Natural killer cell (primary cell): ENCODE data around the gene KRT37. TPM values are rescaled to one million over a fixed set of nuclear protein-coding genes. Genes with fewer than 3 reads are reported as not detected.

ENCODE experiments used
- ATAC-seq, 3 donors: fragments of 150-1000 bp in 2 of 3; fragments of 200-7000 bp in 1 of 3; cut with Tn5 transposase; 1 replicate in 1 of 3; 2 replicates in 2 of 3; pipeline ENCODE4 v1.10.0; 2021; ENCODE audit warnings: mild to moderate bottlenecking in 2 of 3, moderate library complexity in 2 of 3
- DNase-seq, 2 donors: peaks; one replicate each; pipeline versions ENCODE4 v3.0.0 to v3.0.0-alpha.2; 2013 to 2021; ENCODE audit warnings: mixed read lengths in 1 of 2
- H3K27ac ChIP-seq: one replicate; pipeline ENCODE4 v1.5.1; 2013; ENCODE audit warnings: mild to moderate bottlenecking, low read length
- H3K27me3 ChIP-seq: one replicate; pipeline ENCODE4 v1.6.1; 2013; ENCODE audit warnings: low read length; ENCODE audit not compliant: control insufficient read depth, insufficient read depth
- H3K36me3 ChIP-seq: one replicate; pipeline ENCODE4 v1.6.1; 2013; ENCODE audit warnings: low read length; ENCODE audit not compliant: control insufficient read depth, insufficient read depth
- H3K4me1 ChIP-seq: one replicate; pipeline ENCODE4 v1.6.1; 2013; ENCODE audit warnings: low read length; ENCODE audit not compliant: control insufficient read depth, insufficient read depth
- H3K4me3 ChIP-seq: one replicate; pipeline ENCODE4 v1.5.1; 2013; ENCODE audit warnings: low read length
- H3K9me3 ChIP-seq: one replicate; pipeline ENCODE4 v1.6.1; 2013; ENCODE audit warnings: low read length; ENCODE audit not compliant: control insufficient read depth, insufficient read depth
- H3K27ac Mint-ChIP-seq, 2 donors: one replicate each; pipeline ENCODE4 v1.8.0; 2022; ENCODE audit warnings: mild to moderate bottlenecking in 2 of 2, mixed read lengths in 2 of 2, moderate library complexity in 1 of 2
- H3K27me3 Mint-ChIP-seq, 2 donors: one replicate each; pipeline ENCODE4 v1.8.0; 2022; ENCODE audit warnings: low read depth in 2 of 2, mixed read lengths in 2 of 2
- H3K36me3 Mint-ChIP-seq: one replicate; pipeline ENCODE4 v1.8.0; 2022; ENCODE audit warnings: mixed read lengths
- H3K4me1 Mint-ChIP-seq, 2 donors: one replicate each; pipeline ENCODE4 v1.8.0; 2022; ENCODE audit warnings: mixed read lengths in 2 of 2
- H3K4me3 Mint-ChIP-seq: one replicate; pipeline ENCODE4 v1.8.0; 2022; ENCODE audit warnings: mild to moderate bottlenecking, moderate library complexity, mixed read lengths
- H3K9me3 Mint-ChIP-seq, 2 donors: one replicate each; pipeline ENCODE4 v1.8.0; 2022; ENCODE audit warnings: mixed read lengths in 2 of 2
- WGBS: methylation state at CpG from one replicate; pipeline ENCODE4 v1.1.7; 2013; ENCODE audit warnings: missing lambda C conversion rate; ENCODE audit not compliant: insufficient coverage; 5-methylcytosine and 5-hydroxymethylcytosine counted together
- intact Hi-C: fragments of 100-400 bp; cut with micrococcal nuclease; formaldehyde crosslinking; loops from one replicate; pipeline ENCODE4 v1.14.2; 2022
- total RNA-seq, 4 donors: library from RNA; stranded (reverse); fragments of 120-200 nt in 1 of 4; gene quantifications; one replicate each; pipeline versions ENCODE4 v1.2.3 to v1.2.4, GENCODE V29; 2013 to 2022
- TF ChIP-seq, protein P1 (sequence below): fragments of 200-600 bp; IDR thresholded peaks from one replicate; pipeline ENCODE4 v1.8.0; 2022; ENCODE audit warnings: antibody characterized with exemption

The KRT37 gene
- total RNA-seq, 3 donors from 2014 or later (not counting 1 experiment from before 2014, with no cell fraction given), result not detected

DNA sequence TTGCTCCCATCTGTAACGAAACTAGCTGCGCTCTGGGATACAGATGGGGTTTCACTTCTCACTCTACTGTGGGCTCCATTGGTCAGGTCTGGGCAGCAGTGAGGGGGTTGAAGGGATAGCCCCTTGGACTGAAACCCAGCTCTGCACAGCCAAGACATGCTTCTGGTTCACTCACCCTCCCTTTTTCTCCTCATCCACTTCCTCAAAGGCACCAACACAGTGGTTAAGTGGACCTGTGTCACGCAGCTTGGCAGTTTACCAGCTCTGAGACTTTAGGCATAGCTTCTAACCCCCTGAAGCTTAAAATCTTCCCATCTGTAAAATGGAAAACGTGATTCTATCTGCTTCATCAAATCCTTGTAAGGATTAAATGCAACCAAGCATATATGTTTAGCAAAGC, 27.9 kb upstream of the KRT37 start:
- TF ChIP-seq, protein P1, sequence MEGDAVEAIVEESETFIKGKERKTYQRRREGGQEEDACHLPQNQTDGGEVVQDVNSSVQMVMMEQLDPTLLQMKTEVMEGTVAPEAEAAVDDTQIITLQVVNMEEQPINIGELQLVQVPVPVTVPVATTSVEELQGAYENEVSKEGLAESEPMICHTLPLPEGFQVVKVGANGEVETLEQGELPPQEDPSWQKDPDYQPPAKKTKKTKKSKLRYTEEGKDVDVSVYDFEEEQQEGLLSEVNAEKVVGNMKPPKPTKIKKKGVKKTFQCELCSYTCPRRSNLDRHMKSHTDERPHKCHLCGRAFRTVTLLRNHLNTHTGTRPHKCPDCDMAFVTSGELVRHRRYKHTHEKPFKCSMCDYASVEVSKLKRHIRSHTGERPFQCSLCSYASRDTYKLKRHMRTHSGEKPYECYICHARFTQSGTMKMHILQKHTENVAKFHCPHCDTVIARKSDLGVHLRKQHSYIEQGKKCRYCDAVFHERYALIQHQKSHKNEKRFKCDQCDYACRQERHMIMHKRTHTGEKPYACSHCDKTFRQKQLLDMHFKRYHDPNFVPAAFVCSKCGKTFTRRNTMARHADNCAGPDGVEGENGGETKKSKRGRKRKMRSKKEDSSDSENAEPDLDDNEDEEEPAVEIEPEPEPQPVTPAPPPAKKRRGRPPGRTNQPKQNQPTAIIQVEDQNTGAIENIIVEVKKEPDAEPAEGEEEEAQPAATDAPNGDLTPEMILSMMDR, result no peak
- 39% methylated on average over 4 of the region's 4 CpGs for WGBS

DNA sequence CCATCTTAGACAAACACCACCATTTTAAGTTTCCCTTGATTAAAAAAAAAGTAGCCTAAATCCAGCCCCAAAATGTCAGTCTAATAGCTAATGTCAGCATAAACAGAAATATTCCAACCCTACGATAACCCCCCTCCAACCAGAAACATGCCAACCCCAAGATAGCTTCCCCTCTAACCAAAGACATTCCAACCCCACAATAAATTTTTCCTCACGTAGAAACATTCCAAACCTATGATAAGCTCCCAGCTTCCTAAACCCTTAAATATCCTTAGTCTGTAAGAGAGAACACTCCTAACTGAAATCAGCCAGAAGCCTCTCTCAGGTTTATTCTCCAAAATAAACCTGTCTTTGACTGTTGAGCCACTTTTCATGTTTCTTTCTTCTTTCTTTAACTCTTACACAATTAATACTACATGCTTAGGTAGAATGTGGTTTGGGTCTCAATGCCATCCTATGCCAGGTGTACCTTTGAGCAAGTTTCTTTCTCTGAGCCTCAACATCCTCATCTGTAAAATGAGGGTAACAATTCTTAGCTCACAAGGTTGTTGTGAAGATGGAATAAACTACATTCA, 26.9 kb upstream of the KRT37 start:
- no peaks in the 10 kb centered on the region for H3K36me3 ChIP-seq
- TF ChIP-seq, protein P1, result no peak
- Mint-ChIP-seq H3K4me3 (no peak overlapping the region), H3K27ac (no peak overlapping the region), H3K9me3 (no peaks in the 10 kb centered on the region), H3K4me1 (no peaks in the 10 kb centered on the region), H3K36me3 (no peaks in the 10 kb centered on the region), H3K27me3 (peaks cover 19 to 53% of the 10 kb centered on the region in 2 donors)
- DNase-seq (no peak), ATAC-seq (no peak)
- no peaks in the 10 kb centered on the region for H3K27me3 ChIP-seq
- no peak overlapping the region for H3K4me3 ChIP-seq
- 94% methylated on average over 2 of the region's 2 CpGs for WGBS
- H3K4me1 ChIP-seq, result no peaks in the 10 kb centered on the region
- intact Hi-C loops, result no loop called here
- no peak overlapping the region for H3K27ac ChIP-seq
- no peaks in the 10 kb centered on the region for H3K9me3 ChIP-seq

More for the DNA sequence above, 27.9 kb upstream of the KRT37 start:
- Mint-ChIP-seq H3K36me3 (no peaks in the 10 kb centered on the region), H3K4me3 (no peak overlapping the region), H3K27me3 (peaks cover 19 to 53% of the 10 kb centered on the region in 2 donors), H3K9me3 (no peaks in the 10 kb centered on the region), H3K4me1 (no peaks in the 10 kb centered on the region), H3K27ac (no peak overlapping the region)
- Histone ChIP-seq H3K36me3 (no peaks in the 10 kb centered on the region), H3K27ac (no peak overlapping the region), H3K4me1 (no peaks in the 10 kb centered on the region), H3K27me3 (no peaks in the 10 kb centered on the region), H3K4me3 (no peak overlapping the region), H3K9me3 (no peaks in the 10 kb centered on the region)
- ATAC-seq (no peak), DNase-seq (no peak)
- intact Hi-C loops, result no loop called here

DNA sequence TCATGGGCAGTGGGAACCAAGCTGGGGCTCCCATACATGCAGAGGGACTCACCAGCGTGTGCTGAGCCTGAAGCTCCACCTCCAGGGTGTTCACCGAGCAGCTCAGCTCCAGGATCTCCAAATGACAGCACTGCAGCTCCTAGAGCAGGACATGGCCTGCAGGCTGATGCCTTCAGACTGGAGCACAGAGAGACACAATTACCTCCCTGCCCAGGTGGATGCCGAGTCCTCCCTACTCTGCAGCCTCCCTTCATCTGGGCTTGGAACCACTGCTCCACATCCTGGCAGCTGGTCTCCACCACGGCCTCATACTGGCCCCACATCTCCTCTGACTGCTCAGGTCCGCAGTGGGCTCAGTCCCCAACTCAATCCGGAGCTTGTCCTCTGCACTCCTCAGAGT, 24.6 kb upstream of the KRT37 start:
- Histone ChIP-seq H3K4me1 (no peaks in the 10 kb centered on the region), H3K27me3 (no peaks in the 10 kb centered on the region), H3K9me3 (no peaks in the 10 kb centered on the region), H3K4me3 (no peak overlapping the region), H3K27ac (no peak overlapping the region), H3K36me3 (no peaks in the 10 kb centered on the region)
- no peak overlapping the region for H3K27ac Mint-ChIP-seq
- no peaks in the 10 kb centered on the region for H3K36me3 Mint-ChIP-seq
- no peak for ATAC-seq
- no peaks in the 10 kb centered on the region for H3K4me1 Mint-ChIP-seq
- WGBS, result 76% methylated on average over 6 of the region's 6 CpGs
- peaks cover 22 to 58% of the 10 kb centered on the region in 2 donors for H3K27me3 Mint-ChIP-seq
- no peak overlapping the region for H3K4me3 Mint-ChIP-seq
- TF ChIP-seq, protein P1, result no peak
- intact Hi-C loops, result no loop called here
- DNase-seq, result no peak
- no peaks in the 10 kb centered on the region for H3K9me3 Mint-ChIP-seq

DNA sequence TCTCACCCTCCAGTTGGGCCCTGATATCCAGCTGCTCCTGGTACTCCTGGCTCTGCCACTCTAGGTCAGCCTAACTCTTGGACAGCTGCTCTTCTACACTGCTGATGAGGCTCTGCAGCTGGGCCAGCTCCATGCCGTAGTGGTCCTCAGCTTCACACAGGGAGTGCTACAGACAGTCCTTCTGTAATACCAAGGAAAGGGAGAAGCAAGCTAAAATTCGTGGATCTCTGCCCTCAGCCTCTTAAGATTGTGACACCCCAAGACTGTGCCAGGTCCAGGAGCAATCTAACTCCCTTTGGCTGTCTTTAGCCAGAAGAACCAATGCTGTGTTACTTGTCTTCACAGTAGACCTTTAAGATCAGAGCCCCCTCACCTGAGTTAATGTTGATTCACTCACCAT, 24.1 kb upstream of the KRT37 start:
- H3K4me3 Mint-ChIP-seq, result no peak overlapping the region
- H3K27ac ChIP-seq, result no peak overlapping the region
- no peaks in the 10 kb centered on the region for H3K36me3 Mint-ChIP-seq
- no peaks in the 10 kb centered on the region for H3K9me3 ChIP-seq
- no peak overlapping the region for H3K4me3 ChIP-seq
- WGBS, result 65% methylated on average over 2 of the region's 2 CpGs
- H3K4me1 ChIP-seq, result no peaks in the 10 kb centered on the region
- DNase-seq, result no peak
- no peak overlapping the region for H3K27ac Mint-ChIP-seq
- H3K27me3 ChIP-seq, result no peaks in the 10 kb centered on the region
- TF ChIP-seq, protein P1, result no peak
- no peaks in the 10 kb centered on the region for H3K36me3 ChIP-seq
- no peaks in the 10 kb centered on the region for H3K4me1 Mint-ChIP-seq
- H3K27me3 Mint-ChIP-seq, result peaks cover 23 to 58% of the 10 kb centered on the region in 2 donors
- intact Hi-C loops, result no loop called here
- H3K9me3 Mint-ChIP-seq, result no peaks in the 10 kb centered on the region
- ATAC-seq, result no peak
